Hepatocyte (in vitro differentiated cells): Measurements from ENCODE around the gene RASGRF2. TPM values are rescaled to one million over a fixed set of nuclear protein-coding genes. Genes with fewer than 3 reads are reported as not detected.

Experiments used
- DNase-seq: peaks from one replicate; pipeline ENCODE4 v3.0.0-alpha.2; 2016; ENCODE audit warnings: low spot score
- H2AFZ ChIP-seq: fragments of 200-600 bp; sonication (generic); 2 replicates; pipeline ENCODE4 v1.6.0; 2016; ENCODE audit warnings: antibody characterized with exemption, mild to moderate bottlenecking
- H3K27ac ChIP-seq: fragments of 200-600 bp; sonication (generic); 2 replicates; pipeline ENCODE4 v1.5.1; 2016; ENCODE audit warnings: mild to moderate bottlenecking
- H3K27me3 ChIP-seq: fragments of 200-600 bp; sonication (generic); 2 replicates; pipeline ENCODE4 v1.6.1; 2016
- H3K36me3 ChIP-seq: fragments of 200-600 bp; sonication (generic); replicated peaks from 2 replicates; pipeline ENCODE4 v1.5.1; 2016; ENCODE audit warnings: low read depth; ENCODE audit not compliant: insufficient read depth
- H3K4me1 ChIP-seq: fragments of 200-600 bp; sonication (generic); 2 replicates; pipeline ENCODE4 v1.5.1; 2016; ENCODE audit warnings: mild to moderate bottlenecking, moderate library complexity; ENCODE audit not compliant: insufficient read depth
- H3K4me2 ChIP-seq: fragments of 200-600 bp; sonication (generic); 2 replicates; pipeline ENCODE4 v1.6.0; 2016
- H3K4me3 ChIP-seq: fragments of 200-600 bp; sonication (generic); 2 replicates; pipeline ENCODE4 v1.5.1; 2016; ENCODE audit warnings: mild to moderate bottlenecking
- H3K79me2 ChIP-seq: fragments of 200-600 bp; sonication (generic); 2 replicates; pipeline ENCODE4 v1.6.0; 2017; ENCODE audit warnings: mild to moderate bottlenecking
- H3K9me2 ChIP-seq: fragments of 200-600 bp; sonication (generic); replicated peaks from 2 replicates; pipeline ENCODE4 v1.6.0; 2017; ENCODE audit warnings: mild to moderate bottlenecking; ENCODE audit not compliant: insufficient read depth
- H3K9me3 ChIP-seq: fragments of 200-600 bp; sonication (generic); 2 replicates; pipeline ENCODE4 v1.5.1; 2016; ENCODE audit warnings: low read depth, mild to moderate bottlenecking
- H4K20me1 ChIP-seq: fragments of 200-600 bp; sonication (generic); 2 replicates; pipeline ENCODE4 v1.6.0; 2016; ENCODE audit warnings: mild to moderate bottlenecking; ENCODE audit not compliant: insufficient read depth, poor library complexity, severe bottlenecking
- EZH2 ChIP-seq: fragments of 200-600 bp; sonication (generic); IDR thresholded peaks from 2 replicates; pipeline ENCODE4 v1.6.1; 2016; ENCODE audit warnings: antibody characterized with exemption, mild to moderate bottlenecking, borderline replicate concordance
- EZH2phosphoT487 ChIP-seq: fragments of 200-600 bp; sonication (generic); IDR thresholded peaks from one replicate; pipeline ENCODE4 v1.6.1; 2018; ENCODE audit warnings: antibody characterized with exemption, mild to moderate bottlenecking, low read depth, moderate library complexity; ENCODE audit not compliant: unreplicated experiment, severe bottlenecking
- WGBS: methylation state at CpG from one replicate; pipeline ENCODE4 v1.1.6; 2016; ENCODE audit warnings: low lambda C conversion rate; ENCODE audit errors: missing lambda C conversion rate; 5-methylcytosine and 5-hydroxymethylcytosine counted together
- polyA plus RNA-seq: library from polyadenylated mRNA; unstranded; fragments of >200 nt; fragmentation: Nextera tagmentation; extraction: Ambion mirVana; gene quantifications from 2 replicates; pipeline ENCODE4 v1.2.1, GENCODE V29; 2016
- total RNA-seq: library from RNA; depleted of rRNA; stranded (reverse); fragments of >200 nt; gene quantifications from 2 replicates; pipeline ENCODE4 v1.2.3, GENCODE V29; 2014
- TF ChIP-seq, protein P1 (sequence below): fragments of 200-600 bp; sonication (generic); IDR thresholded peaks from 2 replicates; pipeline ENCODE4 v1.5.1; 2016; ENCODE audit warnings: antibody characterized with exemption, mild to moderate bottlenecking; ENCODE audit not compliant: poor library complexity

The RASGRF2 gene
- total and polyA plus RNA-seq, 2 experiments from 2014 or later = 2.0 to 3.3 TPM

DNA sequence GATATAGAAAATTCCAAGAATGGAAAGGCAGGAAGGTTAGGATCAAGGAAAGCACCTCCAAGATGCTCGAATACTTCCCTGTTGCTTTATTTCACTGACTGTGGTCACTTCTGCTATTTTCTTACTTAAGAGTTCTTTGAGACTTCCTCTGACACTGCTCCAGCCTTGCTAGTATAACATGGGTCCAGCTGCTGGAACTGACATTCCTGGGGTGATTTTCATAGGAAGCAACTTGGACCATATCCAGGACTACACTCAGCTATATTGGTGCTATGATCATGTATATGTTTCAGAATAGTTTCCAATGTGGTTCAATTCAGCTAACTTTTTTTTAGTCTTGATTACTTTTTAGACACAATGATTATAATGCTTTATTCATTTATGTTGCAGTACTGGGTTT lies 191.4 kb downstream of the RASGRF2 start:
- H4K20me1 ChIP-seq = no peaks in the 10 kb centered on the region
- no peaks in the 10 kb centered on the region for H3K27me3 ChIP-seq
- no peak overlapping the region for H3K27ac ChIP-seq
- no peak overlapping the region for H3K4me2 ChIP-seq
- no peaks in the 10 kb centered on the region for H3K9me3 ChIP-seq
- no peaks in the 10 kb centered on the region for H3K36me3 ChIP-seq
- no peak for DNase-seq
- no peaks in the 10 kb centered on the region for H3K4me1 ChIP-seq
- no peaks in the 10 kb centered on the region for H3K9me2 ChIP-seq
- H3K4me3 ChIP-seq = no peak overlapping the region
- TF ChIP-seq EZH2phosphoT487 (no peak), EZH2 (no peak)
- TF ChIP-seq, protein P1, sequence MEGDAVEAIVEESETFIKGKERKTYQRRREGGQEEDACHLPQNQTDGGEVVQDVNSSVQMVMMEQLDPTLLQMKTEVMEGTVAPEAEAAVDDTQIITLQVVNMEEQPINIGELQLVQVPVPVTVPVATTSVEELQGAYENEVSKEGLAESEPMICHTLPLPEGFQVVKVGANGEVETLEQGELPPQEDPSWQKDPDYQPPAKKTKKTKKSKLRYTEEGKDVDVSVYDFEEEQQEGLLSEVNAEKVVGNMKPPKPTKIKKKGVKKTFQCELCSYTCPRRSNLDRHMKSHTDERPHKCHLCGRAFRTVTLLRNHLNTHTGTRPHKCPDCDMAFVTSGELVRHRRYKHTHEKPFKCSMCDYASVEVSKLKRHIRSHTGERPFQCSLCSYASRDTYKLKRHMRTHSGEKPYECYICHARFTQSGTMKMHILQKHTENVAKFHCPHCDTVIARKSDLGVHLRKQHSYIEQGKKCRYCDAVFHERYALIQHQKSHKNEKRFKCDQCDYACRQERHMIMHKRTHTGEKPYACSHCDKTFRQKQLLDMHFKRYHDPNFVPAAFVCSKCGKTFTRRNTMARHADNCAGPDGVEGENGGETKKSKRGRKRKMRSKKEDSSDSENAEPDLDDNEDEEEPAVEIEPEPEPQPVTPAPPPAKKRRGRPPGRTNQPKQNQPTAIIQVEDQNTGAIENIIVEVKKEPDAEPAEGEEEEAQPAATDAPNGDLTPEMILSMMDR = no peak
- WGBS = 53% methylated on average over 1 of the region's 1 CpG
- H2AFZ ChIP-seq = no peak overlapping the region
- no peaks in the 10 kb centered on the region for H3K79me2 ChIP-seq

DNA sequence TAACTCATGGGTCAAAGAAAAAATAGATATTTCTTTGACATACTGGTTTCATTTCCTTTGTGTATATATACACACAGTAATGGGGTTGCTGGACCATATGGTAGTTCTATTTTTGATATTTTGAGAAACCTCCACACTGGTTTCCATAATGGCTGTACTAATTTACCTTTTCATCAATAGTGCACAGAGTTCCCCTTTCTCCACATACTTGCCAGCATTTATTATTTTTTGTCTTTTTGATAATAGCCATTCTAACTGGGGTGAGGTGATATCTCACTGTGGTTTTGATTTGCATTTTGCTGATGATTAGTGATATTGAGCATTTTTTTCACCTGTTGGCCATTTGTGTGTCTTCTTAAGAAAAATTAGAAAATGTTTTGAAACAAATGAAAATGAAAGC lies 194.6 kb downstream of the RASGRF2 start:
- TF ChIP-seq, protein P1 = no peak
- TF ChIP-seq EZH2phosphoT487 (no peak), EZH2 (no peak)
- H3K4me2 ChIP-seq = no peak overlapping the region
- H3K4me1 ChIP-seq = no peaks in the 10 kb centered on the region
- no peak overlapping the region for H2AFZ ChIP-seq
- no peak overlapping the region for H3K27ac ChIP-seq
- DNase-seq = no peak
- H3K9me3 ChIP-seq = no peaks in the 10 kb centered on the region
- H3K27me3 ChIP-seq = no peaks in the 10 kb centered on the region
- H4K20me1 ChIP-seq = no peaks in the 10 kb centered on the region
- H3K4me3 ChIP-seq = no peak overlapping the region
- H3K9me2 ChIP-seq = no peaks in the 10 kb centered on the region
- H3K79me2 ChIP-seq = no peaks in the 10 kb centered on the region
- H3K36me3 ChIP-seq = no peaks in the 10 kb centered on the region

DNA sequence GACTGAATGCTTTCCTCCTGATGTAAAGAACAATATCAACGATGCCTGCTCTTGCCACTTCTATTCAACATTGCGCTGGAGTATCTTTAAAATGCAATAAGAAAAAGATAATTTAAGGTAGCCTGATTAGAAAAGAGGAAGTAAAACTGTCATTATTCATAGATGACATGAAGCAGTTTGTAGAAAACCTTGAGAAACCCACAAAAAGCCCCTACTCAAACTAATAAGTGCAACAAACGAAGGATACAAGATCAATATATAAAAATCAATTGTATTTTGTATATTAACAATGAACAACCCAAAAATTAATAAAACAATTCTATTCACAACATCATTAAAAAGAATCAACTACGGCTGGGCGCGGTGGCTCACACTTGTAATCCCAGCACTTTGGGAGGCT lies 196.6 kb downstream of the RASGRF2 start:
- WGBS = 94% methylated on average over 6 of the region's 6 CpGs
- no peaks in the 10 kb centered on the region for H3K27me3 ChIP-seq
- H3K79me2 ChIP-seq = no peaks in the 10 kb centered on the region
- H3K9me2 ChIP-seq = no peaks in the 10 kb centered on the region
- no peaks in the 10 kb centered on the region for H3K36me3 ChIP-seq
- H2AFZ ChIP-seq = no peak overlapping the region
- no peak overlapping the region for H3K4me3 ChIP-seq
- H3K4me1 ChIP-seq = no peaks in the 10 kb centered on the region
- TF ChIP-seq, protein P1 = no peak
- TF ChIP-seq EZH2 (no peak), EZH2phosphoT487 (no peak)
- no peaks in the 10 kb centered on the region for H3K9me3 ChIP-seq
- no peaks in the 10 kb centered on the region for H4K20me1 ChIP-seq
- no peak overlapping the region for H3K4me2 ChIP-seq
- H3K27ac ChIP-seq = no peak overlapping the region
- DNase-seq = no peak

DNA sequence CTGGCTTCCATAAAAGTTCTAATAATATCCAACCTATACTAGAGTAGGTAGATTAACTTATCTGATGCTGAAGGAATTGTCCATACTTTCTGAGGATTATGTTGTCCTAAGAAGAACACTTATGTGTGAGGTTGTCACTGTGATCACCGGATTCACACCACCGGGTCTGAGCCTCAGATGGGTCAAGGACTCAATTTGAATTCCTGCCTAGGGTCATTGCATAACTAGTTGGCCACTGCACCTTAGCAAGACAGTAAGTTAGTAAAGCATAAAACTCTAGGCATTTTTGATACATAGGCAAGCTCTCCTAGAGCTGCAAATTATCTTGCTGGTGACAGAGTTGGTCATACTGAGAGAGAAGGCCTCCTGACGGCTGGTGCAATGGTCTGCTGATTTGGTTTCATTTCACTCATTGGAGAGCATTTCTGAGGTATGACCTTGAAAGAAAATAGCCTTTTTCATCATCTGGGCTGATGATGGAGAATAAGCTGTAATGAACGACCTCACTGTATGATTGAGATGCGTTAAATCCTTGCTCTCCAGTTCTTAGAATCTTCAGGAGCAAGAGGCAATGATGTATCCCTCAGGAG lies 200.9 kb downstream of the RASGRF2 start:
- Histone ChIP-seq H3K4me3 (no peak overlapping the region), H3K79me2 (no peaks in the 10 kb centered on the region), H3K27ac (no peak overlapping the region), H4K20me1 (no peaks in the 10 kb centered on the region), H3K9me3 (no peaks in the 10 kb centered on the region), H2AFZ (no peak overlapping the region), H3K4me2 (no peak overlapping the region), H3K36me3 (no peaks in the 10 kb centered on the region), H3K4me1 (no peaks in the 10 kb centered on the region), H3K9me2 (no peaks in the 10 kb centered on the region), H3K27me3 (no peaks in the 10 kb centered on the region)
- DNase-seq = no peak
- WGBS = 94% methylated on average over 5 of the region's 5 CpGs
- no peak for TF ChIP-seq EZH2phosphoT487
